Measurements from ENCODE around the gene PIKFYVE. TPM values are rescaled to one million over a fixed set of nuclear protein-coding genes. Genes with fewer than 3 reads are reported as not detected.

PIKFYVE gene
- total and polyA plus RNA-seq, 10 of the 15 experiments (the other 5 are each of a cell fraction or from before 2014, with no cell fraction given): 5.2 to 41.7 (median 19.6) TPM

DNA sequence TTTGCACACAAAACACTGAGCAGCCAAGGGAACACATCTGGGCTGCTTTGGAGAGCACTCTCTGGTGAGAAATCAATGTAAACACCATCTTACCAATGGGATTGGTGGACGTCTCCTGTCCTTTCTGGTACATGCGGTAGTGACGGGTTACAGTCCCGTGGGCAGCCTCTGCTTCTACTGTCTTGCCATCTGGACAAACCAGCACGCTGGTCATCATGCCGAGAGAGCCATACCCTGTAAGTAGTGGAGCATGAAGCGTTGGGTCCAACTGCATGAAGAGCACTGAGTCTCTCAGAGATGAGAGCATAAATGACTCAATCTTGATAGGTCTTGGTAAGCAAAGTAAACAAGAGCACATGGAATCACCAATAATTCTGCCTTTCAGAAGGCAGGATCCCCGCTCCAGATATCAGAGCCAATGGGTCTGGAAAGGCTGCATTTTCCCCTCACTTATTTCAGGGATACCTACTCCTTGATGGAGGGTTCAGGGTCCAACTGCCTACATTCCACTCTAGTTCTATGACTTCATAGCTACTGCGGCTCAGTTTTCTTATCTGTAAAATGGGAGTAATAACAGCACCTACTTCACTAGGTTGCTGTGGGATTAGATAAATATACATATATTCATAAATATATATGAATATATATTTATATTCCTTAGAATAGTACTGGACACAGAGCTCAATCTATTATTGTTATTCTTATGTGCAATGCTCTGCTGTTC, 26.1 kb upstream of the PIKFYVE start:
- SMC1A ChIA-PET (ENCODE audit: uncharacterized antibody, unreplicated experiment): no interaction called here
- 94% methylated on average over 9 of the region's 9 CpGs for WGBS (ENCODE audit: insufficient coverage, insufficient replicate concordance, low lambda C conversion rate, missing lambda C conversion rate)
- DNase-seq (ENCODE audit: low read depth, low spot score) (no peak), FAIRE-seq (no peak), ATAC-seq (no peak)
- POLR2A ChIA-PET: interaction anchor here (0.8 kb wide), 1 partner anchor 15 kb away, joined by 3 read pairs; the partner anchor contains the start of gene IDH1
- RAD21 ChIA-PET (ENCODE audit: unreplicated experiment): no interaction called here
- intact Hi-C loops (cut with micrococcal nuclease; ENCODE audit: unreplicated experiment) (no loop called here), in situ Hi-C loops (cut with MboI) (no loop called here)
- TF ChIP-seq PAX5 (IDR thresholded peaks at IDR 0.05; ENCODE audit: borderline replicate concordance, low read depth, low read length) (no peak), ZBED1 (IDR thresholded peaks at IDR 0.05; ENCODE audit: borderline replicate concordance) (no peak), MYB (IDR thresholded peaks at IDR 0.05; ENCODE audit: borderline replicate concordance, low read depth, low read length) (no peak)
- TF ChIP-seq, protein P1, sequence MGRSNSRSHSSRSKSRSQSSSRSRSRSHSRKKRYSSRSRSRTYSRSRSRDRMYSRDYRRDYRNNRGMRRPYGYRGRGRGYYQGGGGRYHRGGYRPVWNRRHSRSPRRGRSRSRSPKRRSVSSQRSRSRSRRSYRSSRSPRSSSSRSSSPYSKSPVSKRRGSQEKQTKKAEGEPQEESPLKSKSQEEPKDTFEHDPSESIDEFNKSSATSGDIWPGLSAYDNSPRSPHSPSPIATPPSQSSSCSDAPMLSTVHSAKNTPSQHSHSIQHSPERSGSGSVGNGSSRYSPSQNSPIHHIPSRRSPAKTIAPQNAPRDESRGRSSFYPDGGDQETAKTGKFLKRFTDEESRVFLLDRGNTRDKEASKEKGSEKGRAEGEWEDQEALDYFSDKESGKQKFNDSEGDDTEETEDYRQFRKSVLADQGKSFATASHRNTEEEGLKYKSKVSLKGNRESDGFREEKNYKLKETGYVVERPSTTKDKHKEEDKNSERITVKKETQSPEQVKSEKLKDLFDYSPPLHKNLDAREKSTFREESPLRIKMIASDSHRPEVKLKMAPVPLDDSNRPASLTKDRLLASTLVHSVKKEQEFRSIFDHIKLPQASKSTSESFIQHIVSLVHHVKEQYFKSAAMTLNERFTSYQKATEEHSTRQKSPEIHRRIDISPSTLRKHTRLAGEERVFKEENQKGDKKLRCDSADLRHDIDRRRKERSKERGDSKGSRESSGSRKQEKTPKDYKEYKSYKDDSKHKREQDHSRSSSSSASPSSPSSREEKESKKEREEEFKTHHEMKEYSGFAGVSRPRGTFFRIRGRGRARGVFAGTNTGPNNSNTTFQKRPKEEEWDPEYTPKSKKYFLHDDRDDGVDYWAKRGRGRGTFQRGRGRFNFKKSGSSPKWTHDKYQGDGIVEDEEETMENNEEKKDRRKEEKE (IDR thresholded peaks at IDR 0.05): no peak
- TF ChIP-seq, protein P2, sequence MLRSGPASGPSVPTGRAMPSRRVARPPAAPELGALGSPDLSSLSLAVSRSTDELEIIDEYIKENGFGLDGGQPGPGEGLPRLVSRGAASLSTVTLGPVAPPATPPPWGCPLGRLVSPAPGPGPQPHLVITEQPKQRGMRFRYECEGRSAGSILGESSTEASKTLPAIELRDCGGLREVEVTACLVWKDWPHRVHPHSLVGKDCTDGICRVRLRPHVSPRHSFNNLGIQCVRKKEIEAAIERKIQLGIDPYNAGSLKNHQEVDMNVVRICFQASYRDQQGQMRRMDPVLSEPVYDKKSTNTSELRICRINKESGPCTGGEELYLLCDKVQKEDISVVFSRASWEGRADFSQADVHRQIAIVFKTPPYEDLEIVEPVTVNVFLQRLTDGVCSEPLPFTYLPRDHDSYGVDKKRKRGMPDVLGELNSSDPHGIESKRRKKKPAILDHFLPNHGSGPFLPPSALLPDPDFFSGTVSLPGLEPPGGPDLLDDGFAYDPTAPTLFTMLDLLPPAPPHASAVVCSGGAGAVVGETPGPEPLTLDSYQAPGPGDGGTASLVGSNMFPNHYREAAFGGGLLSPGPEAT (IDR thresholded peaks at IDR 0.05; ENCODE audit: low read depth): no peak
- no peaks in the 10 kb centered on the region for H4K20me1 ChIP-seq (ENCODE audit: control insufficient read depth, insufficient read depth)
- H3K36me3 ChIP-seq (ENCODE audit: control insufficient read depth in 2 of 2, insufficient read depth in 2 of 2, low read length in 1 of 2): peaks cover 0 to 12% of the 10 kb centered on the region in 2 experiments; a peak in 3 of 4 replicates
- no peak overlapping the region for H3K27ac ChIP-seq (ENCODE audit: control insufficient read depth, insufficient read depth)
- BruUV-seq (replicated peaks): no TSS peak
- no peak overlapping the region for H3K4me3 ChIP-seq
- no peak overlapping the region for H2AFZ ChIP-seq (ENCODE audit: control insufficient read depth, low read depth, low read length)
- no peak overlapping the region for H3K4me2 ChIP-seq (ENCODE audit: control insufficient read depth, insufficient read depth)
- H3K9ac ChIP-seq (ENCODE audit: control insufficient read depth, insufficient read depth, low read length): no peak overlapping the region
- H3K79me2 ChIP-seq (ENCODE audit: control insufficient read depth, insufficient read depth, low read length): no peaks in the 10 kb centered on the region
- H3K27me3 ChIP-seq (replicated peaks in 1 of 2; ENCODE audit: control insufficient read depth in 2 of 2, insufficient read depth in 2 of 2, low read length in 1 of 2): no peaks in the 10 kb centered on the region
- CTCF ChIA-PET: interaction anchor here (1.9 kb wide), 1 partner anchor 64 kb away, joined by 5 read pairs; no protein-coding TSS in a partner anchor
- no peaks in the 10 kb centered on the region for H3K4me1 ChIP-seq (ENCODE audit: control insufficient read depth, insufficient read depth, low read length)
- no peaks in the 10 kb centered on the region for H3K9me3 ChIP-seq (replicated peaks; ENCODE audit: control insufficient read depth, insufficient read depth, low read length)

Data from GM12878 (cell line).